ENCODE measurements around the gene CIROP.

DNA sequence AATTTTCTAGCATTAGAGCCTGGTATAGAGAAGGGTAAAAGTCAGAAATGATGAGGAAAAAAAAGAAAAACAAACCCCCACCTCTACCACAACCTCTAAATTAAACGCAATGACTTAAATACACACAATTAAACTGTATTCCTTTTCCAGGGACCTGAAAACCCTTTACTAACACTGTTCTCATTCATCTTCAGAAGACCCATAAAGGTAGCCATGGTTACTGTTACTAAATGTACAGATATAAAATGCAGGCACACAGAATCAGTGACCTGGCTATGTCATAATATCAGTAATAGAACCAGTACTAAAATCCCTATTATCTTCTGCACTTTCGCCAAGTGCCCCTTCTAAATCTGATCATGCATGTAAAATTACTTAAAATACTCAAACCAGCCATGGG, 11.3 kb downstream of the CIROP start:
- no peak for TF ChIP-seq CTCF (IDR thresholded peaks at IDR 0.05)
- TF ChIP-seq POLR2A (IDR thresholded peaks at IDR 0.05), result no peak

Measured in testis (tissue), 2 donors.